Measurements from ENCODE around the gene RBFOX1. TPM values are rescaled to one million over a fixed set of nuclear protein-coding genes. Genes with fewer than 3 reads are reported as not detected.
"Not testable (repeated sequence)": the region's sequence is repeated elsewhere in the genome, so short reads cannot be mapped to it uniquely, and the experiment has no call there.

RBFOX1 gene
- total RNA-seq, 1 experiment from 2014 or later, result 0.07 TPM

GRCh38 chr16:7458144-7458543 is 125.5 kb downstream of the RBFOX1 start:
- no peak for DNase-seq (ENCODE audit: low read depth)

- no peak for DNase-seq (ENCODE audit: low read depth)
These were observed 137.7 kb downstream of the RBFOX1 start for GRCh38 chr16:7470344-7470743.

- no peak for DNase-seq (ENCODE audit: low read depth)
These were observed 138.6 kb downstream of the RBFOX1 start for GRCh38 chr16:7471268-7471667.

- no peak for DNase-seq (ENCODE audit: low read depth)
These were observed 149.4 kb downstream of the RBFOX1 start for GRCh38 chr16:7482032-7482431.

- no peak for DNase-seq (ENCODE audit: low read depth)
These were observed 150.1 kb downstream of the RBFOX1 start for GRCh38 chr16:7482596-7483290.

- no peak for DNase-seq (ENCODE audit: low read depth)
These were observed 155.1 kb downstream of the RBFOX1 start for GRCh38 chr16:7487574-7488323.

GRCh38 chr16:7492122-7492521 is 159.5 kb downstream of the RBFOX1 start:
- DNase-seq (ENCODE audit: low read depth), result no peak

- DNase-seq (ENCODE audit: low read depth), result no peak
These were observed 160.5 kb downstream of the RBFOX1 start for GRCh38 chr16:7493133-7493532.

- DNase-seq (ENCODE audit: low read depth), result no peak
These were observed 165.0 kb downstream of the RBFOX1 start for GRCh38 chr16:7497691-7498090.

- no peak for DNase-seq (ENCODE audit: low read depth)
These were observed 169.2 kb downstream of the RBFOX1 start for GRCh38 chr16:7501868-7502267.

- DNase-seq (ENCODE audit: low read depth), result not testable (repeated sequence)
These were observed 170.0 kb downstream of the RBFOX1 start for GRCh38 chr16:7502591-7503157.

GRCh38 chr16:7503666-7504065 is 171.0 kb downstream of the RBFOX1 start:
- DNase-seq (ENCODE audit: low read depth), result no peak

GRCh38 chr16:7504844-7505243 is 172.2 kb downstream of the RBFOX1 start:
- no peak for DNase-seq (ENCODE audit: low read depth)

GRCh38 chr16:7505495-7505894 is 172.8 kb downstream of the RBFOX1 start:
- no peak for DNase-seq (ENCODE audit: low read depth)

GRCh38 chr16:7506363-7506762 is 173.7 kb downstream of the RBFOX1 start:
- DNase-seq (ENCODE audit: low read depth), result no peak

- no peak for DNase-seq (ENCODE audit: low read depth)
These were observed 176.0 kb downstream of the RBFOX1 start for GRCh38 chr16:7508656-7509055.

- no peak for DNase-seq (ENCODE audit: low read depth)
These were observed 177.4 kb downstream of the RBFOX1 start for GRCh38 chr16:7509963-7510601.

- DNase-seq (ENCODE audit: low read depth), result no peak
These were observed 179.1 kb downstream of the RBFOX1 start for GRCh38 chr16:7511549-7512260.

GRCh38 chr16:7512503-7512902 is 179.9 kb downstream of the RBFOX1 start:
- DNase-seq (ENCODE audit: low read depth), result no peak

- DNase-seq (ENCODE audit: low read depth), result peak; percentile 8
These were observed 180.8 kb downstream of the RBFOX1 start for GRCh38 chr16:7513429-7513828.

GRCh38 chr16:7515543-7515942 is 182.9 kb downstream of the RBFOX1 start:
- no peak for DNase-seq (ENCODE audit: low read depth)

- DNase-seq (ENCODE audit: low read depth), result no peak
These were observed 184.9 kb downstream of the RBFOX1 start for GRCh38 chr16:7517496-7517895.
